ENCODE results near the gene CADM3.

Gene CADM3

DNA sequence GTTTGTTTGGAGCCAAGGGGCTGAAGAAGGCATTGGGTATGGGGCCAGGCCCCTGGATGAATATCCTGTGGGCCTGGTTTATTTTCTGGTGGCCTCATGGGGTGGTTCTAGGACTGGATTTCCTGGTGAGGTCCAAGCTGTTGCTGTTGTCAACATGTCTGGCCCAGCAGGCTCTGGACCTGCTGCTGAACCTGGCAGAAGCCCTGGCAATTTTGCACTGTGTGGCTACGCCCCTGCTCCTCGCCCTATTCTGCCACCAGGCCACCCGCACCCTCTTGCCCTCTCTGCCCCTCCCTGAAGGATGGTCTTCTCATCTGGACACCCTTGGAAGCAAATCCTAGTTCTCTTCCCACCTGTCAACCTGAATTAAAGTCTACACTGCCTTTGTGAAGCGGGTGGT, 34.7 kb downstream of the CADM3 start:
- DNase-seq (ENCODE audit: low spot score): no peak

DNA sequence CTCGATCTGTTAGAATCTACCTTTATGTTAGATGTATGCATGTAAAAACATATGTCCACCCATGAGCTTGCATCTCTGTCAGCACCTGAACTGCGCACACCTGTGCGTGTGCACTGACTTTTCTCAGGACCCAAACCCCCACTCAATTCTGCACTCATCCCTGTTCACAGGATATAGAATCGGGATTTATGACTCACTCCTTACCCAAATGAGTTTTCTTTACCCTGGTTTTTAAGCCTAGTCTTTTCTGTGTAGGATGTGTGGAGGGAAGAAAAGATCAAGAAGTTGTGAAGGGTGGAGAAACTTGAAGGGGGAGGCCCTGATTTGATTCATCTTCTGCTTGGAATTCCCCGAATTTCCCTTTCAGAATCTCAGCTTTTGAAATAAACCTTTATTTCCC, 35.7 kb downstream of the CADM3 start:
- peak; percentile 49 for DNase-seq (ENCODE audit: low spot score)

DNA sequence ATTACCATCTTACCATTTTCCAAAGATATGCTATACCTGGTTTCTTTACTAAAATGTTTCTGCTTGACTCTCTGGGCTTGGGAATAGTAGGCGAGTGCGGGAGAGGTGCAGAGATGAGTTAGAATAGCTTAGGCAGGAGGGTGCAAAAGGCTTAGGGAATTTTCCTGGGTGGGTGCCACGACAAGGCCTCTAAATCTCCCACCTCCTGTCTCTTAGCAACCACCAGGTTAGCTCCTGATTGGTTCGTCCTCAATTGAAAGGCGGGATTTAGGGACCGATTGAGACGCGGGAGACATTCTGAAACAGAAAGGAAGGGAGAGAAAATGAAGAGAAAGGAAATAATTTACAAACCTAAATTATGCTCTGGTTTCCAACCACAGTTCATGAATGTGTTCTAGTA, 36.4 kb downstream of the CADM3 start:
- peak; percentile 75 for DNase-seq (ENCODE audit: low spot score)

DNA sequence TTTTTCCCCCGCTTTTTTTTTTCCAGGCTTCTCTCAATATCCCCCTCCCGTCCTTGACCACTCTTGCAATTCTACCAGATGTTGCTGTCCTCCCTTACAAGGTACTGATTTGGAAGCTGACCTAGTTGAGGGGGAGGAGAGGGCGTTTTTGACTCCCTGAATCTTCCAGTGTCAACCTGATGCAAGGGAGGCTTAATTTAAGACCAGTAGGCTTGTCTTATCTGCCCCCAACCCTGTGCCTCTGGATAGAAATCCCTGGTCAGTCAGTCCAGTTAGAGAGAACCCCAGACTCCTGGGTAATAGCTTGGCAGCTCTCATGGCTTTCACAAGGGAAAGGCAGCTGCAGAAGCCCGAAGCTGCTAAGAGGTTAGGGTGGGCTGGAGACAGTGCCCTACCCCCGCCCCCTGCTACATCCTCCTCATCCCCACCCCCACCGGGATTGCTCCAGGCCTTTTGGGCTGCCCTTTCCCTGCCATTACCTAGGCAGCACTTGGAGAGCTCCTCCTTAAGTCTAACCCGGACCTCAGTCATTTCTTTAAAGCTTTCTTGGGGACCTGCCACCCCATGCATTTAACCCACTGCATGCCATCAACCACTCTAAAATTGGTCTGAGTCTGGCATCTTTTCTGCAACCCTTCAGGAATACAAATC, 36.9 kb downstream of the CADM3 start:
- no peak for DNase-seq (ENCODE audit: low spot score)

DNA sequence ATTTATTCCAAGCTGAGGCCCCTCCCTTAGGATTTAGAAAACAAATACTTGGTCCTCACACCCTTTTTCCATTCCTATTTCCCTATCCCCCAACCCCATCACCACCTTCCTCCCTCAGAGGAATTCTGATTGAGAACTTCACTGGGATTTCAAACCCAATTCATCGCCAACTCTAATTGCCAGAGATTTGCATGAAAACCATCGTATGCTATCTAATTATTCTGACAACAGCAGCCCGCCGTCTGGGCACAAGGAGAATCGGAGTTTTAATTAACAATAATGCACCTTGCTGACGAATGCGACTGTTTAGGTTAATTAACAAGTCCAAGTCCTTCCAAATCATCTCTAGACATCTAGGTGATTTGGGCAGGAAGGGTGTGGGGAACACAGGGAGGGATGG, 37.6 kb downstream of the CADM3 start:
- DNase-seq (ENCODE audit: low spot score): no peak

DNA sequence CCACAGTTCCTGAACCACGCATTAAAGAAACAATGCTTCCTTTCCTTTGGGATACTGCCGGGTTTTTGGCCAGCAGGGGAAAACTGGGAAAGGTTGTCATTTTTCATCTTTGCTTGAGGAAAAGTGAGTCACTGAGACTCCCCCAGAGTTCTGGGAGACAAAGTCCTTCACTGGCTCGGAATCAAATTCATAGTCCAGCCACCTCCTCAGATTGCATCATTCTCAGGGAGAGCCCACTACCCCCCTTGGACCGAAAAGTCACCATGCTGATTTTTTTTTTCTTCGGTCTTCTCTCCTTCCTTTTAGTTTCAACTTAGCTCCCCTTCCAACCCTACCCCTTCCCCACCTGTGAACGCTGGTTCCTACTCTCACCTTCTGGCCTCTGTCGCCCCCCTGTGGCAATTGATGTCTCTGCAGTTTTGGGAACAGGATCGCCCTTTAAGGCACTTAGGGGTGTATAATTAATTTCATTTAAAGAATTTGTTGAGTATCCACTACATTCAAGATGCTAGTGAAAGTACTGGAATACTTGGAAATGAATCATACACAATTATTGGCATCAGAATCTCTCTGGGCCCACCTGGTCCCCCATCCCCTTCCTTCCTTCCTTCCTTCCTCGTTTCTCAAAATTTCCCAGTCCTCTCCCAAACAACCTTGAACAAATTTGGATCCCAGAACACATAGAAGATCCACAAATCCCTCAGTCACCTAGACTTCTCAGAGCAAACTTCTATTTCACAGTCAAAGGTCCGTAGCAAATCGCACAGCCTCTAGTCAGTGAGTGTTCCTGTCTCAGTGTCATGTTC, 40.1 kb downstream of the CADM3 start:
- no peak for DNase-seq (ENCODE audit: low spot score)

DNA sequence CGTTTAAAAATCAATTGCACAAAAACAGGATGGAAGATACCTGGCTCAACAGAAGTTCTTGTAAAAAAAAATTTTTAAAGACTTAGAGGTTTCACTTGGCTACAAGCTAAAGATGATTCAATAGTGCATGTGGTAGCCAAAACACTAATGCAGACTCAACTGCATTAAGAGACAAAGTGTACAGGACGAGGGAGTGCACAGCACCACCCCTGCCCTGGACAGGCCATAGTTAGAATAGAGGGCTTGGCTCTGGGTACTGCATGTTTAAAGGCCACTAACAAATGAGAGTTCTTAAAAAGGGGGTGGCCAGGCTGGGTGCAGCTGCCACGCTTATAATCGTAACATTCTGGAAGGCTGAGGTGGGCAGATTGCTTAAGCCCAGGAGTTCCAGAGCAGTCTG, 41.2 kb downstream of the CADM3 start:
- DNase-seq (ENCODE audit: low spot score): no peak

DNA sequence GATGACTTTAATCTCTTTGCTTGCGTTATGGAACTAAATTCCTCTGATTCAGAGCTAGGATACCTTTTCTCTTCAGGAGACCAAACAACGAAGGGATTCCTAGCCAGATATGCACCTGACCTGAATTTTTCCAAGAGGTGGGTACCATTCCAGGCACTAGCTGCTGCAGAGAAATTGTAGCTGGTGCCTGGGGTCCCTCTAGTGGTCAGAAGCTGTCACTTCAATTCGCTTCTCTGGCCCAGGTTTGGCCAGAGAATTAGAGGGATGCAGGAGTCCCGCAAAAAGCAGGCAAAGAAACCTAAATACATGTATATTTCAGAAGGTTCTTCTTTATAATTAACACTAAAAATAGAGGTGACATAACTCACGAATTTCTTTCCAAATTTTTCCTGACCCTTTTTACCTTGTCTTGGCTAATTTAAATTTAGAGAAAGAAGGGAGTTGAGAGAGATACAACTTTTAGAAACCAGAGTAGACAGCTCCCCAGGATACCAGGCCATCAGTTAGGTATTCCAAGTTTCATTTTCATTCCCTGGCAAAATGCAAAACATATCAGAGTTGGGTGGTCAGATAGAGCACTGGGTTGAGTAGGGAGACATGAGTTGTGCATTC, 42.8 kb downstream of the CADM3 start:
- DNase-seq (ENCODE audit: low spot score): no peak

DNA sequence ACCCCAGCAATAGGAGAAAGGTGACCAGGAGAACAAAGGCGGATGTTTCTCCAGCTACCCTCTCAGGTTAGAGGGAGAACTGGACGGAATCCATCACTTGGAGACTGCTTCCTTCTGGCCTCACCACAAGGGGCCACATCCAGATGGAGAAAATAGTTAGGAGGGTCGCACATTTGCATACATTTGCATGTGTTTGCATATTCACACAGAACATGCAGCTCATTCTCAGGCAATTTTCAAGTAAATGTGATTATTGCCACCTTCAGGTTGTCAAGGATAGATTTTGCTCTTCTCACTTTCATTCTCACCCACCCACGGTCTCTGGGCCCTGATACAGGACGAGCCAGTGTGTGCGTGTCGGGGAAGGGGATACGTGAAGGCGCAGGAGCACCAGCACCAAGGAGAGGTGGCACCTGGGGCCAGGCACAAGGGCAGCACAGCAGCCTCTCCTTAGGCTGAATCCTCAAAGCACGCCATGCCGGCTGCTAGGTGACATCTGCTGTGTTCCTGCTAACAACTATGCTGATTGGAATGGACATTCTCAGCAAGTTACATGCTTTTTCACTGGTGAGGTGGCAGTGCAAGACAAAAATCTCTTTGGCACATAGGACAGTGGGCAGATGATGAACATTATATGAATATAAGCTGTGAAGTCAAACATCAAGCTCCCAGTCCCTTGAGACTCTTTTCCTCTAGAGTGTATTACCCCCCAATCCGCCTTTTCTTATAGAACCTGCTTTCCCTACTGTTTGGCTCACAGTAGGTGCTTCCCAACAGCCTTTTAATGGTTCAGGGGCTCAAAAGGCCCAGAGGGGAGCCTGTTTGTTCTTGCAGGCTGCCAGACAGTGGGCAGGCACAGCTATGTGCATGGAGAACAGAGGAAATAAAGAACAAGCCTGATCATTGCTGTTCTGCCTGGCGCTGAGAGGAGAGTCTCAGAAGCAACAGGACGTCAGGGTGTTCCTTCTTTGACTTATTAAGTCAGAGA, 47.5 kb downstream of the CADM3 start:
- DNase-seq (ENCODE audit: low spot score): no peak

DNA sequence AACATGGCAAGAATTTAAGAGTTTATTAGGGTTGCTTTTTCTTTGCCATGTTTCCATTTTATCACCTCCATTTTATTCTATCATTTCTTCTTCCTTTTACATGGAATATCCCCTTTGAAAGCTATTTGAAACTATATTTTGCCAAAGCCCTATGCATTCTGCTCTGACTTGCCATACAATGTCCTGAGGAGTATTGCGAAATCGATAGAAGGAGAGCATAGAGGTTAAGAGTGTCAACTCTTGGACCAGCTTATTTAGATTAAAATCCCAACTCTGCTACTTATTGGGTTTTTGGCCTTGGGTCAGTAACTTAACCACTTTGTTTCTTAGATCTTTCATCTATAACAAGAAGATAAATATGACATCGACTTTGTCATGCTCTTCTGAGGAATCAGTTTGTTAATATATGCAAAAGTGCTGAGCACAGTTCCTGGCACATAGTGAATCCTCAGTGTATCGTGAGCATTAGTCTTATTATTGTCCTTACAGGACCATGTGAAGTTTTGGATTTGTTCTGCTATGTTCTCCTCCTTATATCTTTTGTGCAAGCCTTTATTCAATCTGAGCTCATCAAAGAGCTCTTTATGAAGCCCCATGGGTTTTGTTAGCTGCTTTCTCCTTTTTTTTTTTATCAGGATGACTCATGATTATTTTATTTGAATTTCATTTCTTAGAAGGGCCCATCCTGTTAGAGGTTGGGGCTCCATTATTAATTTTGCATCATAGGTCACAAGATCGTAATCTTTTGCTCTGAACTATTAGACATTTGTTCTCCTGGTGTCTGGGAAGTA, 50.9 kb downstream of the CADM3 start:
- DNase-seq (ENCODE audit: low spot score): no peak

DNA sequence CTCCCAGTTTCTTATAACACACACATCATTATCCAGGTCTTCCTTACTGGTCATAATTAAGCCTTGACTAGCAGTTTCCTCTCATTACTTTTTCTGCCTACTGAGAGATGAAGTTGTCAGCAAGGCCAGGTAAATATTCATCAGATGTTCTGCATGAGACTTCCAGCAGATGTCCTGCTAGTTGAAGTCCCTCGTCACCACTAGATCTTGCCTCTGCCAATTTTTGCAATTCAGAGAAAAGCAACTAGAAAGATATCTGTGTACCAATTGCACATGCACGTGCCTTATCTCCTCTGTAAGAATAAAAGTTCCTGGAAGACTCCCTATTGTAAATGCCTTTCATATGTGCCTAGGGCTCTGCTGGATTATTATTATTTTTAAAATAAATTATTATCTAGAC, 51.6 kb downstream of the CADM3 start:
- DNase-seq (ENCODE audit: low spot score): no peak

DNA sequence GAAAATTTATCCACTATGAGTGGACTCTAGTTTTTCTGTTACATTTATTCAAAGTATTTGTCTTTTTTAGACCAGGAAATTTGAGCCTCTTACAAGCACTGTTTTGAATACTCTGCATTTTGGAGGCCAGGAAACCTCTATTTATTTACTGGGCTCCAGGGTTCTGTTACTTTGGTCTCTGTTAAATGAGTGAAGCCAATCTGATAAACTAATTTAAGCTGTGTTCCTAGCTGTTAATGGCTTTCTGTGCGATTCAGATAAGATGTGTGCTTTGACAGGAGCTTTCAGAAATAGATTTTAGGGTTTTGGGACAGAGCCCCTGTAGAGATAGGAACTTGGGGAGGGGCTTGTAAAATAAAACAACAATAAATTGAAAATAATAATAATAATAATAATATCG, 57.1 kb downstream of the CADM3 start:
- DNase-seq (ENCODE audit: low spot score): no peak

DNA sequence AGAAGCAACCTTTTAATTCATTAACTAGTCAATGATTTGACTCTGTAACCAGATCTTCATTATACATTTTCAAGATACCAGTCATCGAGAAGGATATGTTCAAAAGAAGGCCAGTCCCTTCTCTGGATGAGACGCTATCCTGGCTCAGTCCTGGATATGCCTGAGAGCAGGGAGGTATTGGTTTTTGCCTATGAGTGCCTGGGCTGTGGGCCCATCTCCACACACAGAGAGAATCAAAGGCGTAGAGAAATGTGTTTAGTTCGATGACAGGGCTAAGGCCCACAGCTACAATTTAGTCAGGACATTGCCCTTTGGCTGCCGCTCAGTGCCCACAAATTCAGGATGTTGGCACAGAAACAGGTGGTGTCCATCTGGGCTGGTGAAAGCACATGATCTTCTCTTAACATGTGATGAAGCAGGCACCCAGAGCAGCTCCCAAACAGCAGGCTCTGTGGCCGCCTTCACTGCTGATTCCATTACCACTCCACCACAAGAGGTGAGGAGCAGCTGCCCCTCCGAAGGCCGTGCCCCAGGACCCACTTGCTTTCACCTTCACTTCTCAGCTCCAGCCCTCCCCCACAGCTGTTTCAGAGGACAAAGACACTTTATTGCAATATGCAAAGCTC, 58.0 kb downstream of the CADM3 start:
- no peak for DNase-seq (ENCODE audit: low spot score)

DNA sequence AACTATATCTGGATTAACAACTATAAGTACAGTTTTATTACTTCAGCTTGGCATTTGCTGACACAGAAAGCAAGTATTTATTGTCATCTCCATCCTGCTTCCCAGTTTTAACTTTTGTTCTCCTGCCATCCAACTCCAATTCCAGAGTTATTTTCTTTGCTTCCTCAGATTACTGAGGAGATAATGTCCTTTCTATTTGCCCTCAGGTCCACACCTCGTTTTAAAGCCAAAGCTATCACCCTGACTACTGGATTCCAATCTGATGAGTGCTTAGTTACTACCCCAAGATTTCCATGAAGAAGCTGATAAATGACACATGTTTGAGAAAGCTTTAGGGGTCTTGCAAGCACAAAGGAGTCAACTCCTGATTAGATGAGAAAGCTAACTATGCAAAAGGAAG, 58.5 kb downstream of the CADM3 start:
- DNase-seq (ENCODE audit: low spot score): no peak

DNA sequence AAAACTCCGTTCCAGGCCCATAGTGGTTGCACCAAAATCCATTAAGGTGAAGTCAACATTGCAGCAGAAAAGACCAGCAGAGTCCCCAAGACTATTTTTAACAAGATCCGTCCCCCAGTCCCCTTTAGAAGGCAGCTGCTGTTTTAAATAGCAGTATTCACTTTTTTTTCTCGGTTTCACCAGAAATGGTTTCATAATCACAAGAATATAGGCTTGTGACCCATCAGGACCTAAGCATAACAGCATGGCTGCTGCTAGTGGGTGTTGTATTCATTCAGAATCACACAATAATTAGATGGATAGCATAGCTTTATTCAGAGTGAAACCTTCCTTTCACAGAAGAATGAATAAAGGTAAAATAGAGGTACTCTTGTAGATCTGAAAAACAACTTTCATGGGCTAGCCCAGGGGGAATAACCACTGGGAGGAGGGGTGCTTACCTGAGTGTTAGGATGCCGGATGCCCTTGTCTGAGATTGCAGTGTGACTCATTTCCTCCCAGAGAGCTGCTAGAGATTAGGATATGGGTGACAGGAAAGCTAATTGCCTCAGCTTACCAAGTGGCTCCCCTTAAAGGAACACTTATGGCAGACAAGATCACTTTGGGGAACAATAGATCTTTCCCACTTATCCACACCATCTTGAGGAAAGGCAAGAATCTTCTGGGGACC, 68.3 kb downstream of the CADM3 start:
- DNase-seq (ENCODE audit: low spot score): no peak

DNA sequence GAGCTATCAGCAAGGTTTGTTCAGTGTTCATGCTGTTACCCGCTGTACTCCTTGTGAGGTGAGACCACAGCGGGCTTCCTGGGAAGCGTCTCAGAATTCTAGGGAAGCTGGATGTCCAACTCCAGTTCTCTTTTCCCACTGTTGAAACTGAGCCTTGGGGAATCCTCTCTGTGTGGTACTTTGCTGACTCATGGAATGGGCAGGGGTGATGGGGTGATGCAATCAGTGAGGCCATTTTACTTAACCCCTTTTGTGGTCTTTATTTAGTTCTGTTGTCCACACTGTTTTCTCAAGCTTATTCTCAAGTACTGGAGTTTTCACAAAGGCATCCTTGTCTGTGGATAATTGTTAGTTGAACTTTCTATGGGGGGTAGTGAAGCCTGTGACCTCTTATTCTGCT, 75.9 kb downstream of the CADM3 start:
- DNase-seq (ENCODE audit: low spot score): no peak

DNA sequence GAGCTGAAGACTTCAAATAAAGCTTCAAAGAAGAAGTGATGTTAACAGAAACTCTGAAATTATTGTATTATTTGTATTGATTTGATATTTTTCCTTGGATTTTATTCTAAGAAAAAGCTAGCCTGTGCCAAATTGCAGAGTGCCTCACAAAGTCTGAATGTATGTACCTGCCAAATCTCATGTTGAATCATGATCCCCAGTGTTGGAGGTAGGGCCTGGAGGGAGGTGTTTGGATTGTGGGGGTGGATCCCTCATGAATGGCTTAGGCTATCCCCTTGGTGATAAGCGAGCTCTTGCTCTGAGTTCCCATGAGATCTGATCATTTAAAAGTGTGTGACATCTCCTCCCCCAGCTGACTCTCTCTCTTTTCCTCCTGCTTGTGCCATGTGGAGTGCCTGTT, 76.9 kb downstream of the CADM3 start:
- DNase-seq (ENCODE audit: low spot score): no peak

DNA sequence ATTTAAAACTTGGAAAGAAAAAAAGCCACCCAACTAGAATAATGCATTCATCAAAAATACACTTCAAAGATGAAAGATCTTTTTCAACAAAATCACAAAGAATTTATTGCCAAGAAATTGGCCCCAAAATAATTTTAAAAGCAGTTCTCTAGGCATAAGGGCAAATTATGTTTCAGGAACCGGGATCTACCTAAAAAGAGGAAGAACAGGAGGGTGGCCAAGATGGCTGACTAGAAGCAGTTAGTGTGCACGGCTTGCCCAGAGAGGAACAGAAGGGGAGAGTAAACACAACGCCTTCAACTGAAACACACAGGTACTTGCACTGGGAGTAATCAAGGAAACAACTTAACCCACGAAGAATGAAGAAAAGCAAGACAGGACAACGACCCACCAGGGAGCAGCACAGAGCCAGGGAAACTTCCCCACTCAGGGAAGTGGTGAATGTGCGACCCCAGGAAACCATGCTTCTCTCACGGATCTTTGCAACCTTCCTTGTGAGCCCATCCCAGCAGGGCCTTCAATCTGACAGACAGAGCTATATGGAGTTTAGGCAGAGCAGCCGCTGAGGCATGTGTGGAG, 79.3 kb downstream of the CADM3 start:
- no peak for DNase-seq (ENCODE audit: low spot score)

All from putamen (tissue), 1 donor.